H9 (cell line): ENCODE data around the gene DNM1. TPM values are rescaled to one million over a fixed set of nuclear protein-coding genes. Genes with fewer than 3 reads are reported as not detected.
A peak's percentile ranks its signal among the peaks of the same experiment; 100 is the strongest.

Experiments used
- DNase-seq: peaks from one replicate; pipeline ENCODE4 v3.0.0-alpha.2; 2017
- H2AFZ ChIP-seq: one replicate; pipeline ENCODE4 v1.6.1; 2013; ENCODE audit warnings: mild to moderate bottlenecking, low read length, control low read depth, moderate library complexity
- H2AK5ac ChIP-seq: 2 replicates; pipeline ENCODE4 v1.6.1; 2013; ENCODE audit warnings: low read length, control low read depth, mixed read lengths; ENCODE audit not compliant: insufficient read length
- H2BK120ac ChIP-seq: one replicate; pipeline ENCODE4 v1.6.1; 2013; ENCODE audit warnings: low read depth, mild to moderate bottlenecking, low read length, control low read depth, inconsistent platforms; ENCODE audit not compliant: poor library complexity, severe bottlenecking
- H2BK12ac ChIP-seq: 2 replicates; pipeline ENCODE4 v1.6.1; 2013; ENCODE audit warnings: low read length, control low read depth, mixed read lengths, low read depth; ENCODE audit not compliant: insufficient read length
- H2BK15ac ChIP-seq: 2 replicates; pipeline ENCODE4 v1.6.1; 2013; ENCODE audit warnings: low read depth, low read length, control low read depth
- H2BK20ac ChIP-seq: one replicate; pipeline ENCODE4 v1.6.1; 2013; ENCODE audit warnings: low read depth, mild to moderate bottlenecking, low read length, control low read depth, inconsistent platforms; ENCODE audit not compliant: poor library complexity, severe bottlenecking
- H2BK5ac ChIP-seq: 2 replicates; pipeline ENCODE4 v1.6.1; 2013; ENCODE audit warnings: low read length, control low read depth, mixed read lengths; ENCODE audit not compliant: insufficient read length
- H3K14ac ChIP-seq: 2 replicates; pipeline ENCODE4 v1.6.1; 2013; ENCODE audit warnings: low read length, control low read depth; ENCODE audit not compliant: insufficient read depth
- H3K18ac ChIP-seq: 2 replicates; pipeline ENCODE4 v1.6.1; 2013; ENCODE audit warnings: low read depth, mild to moderate bottlenecking, mixed read lengths, low read length, control low read depth; ENCODE audit not compliant: insufficient read length
- H3K23ac ChIP-seq: 2 replicates; pipeline ENCODE4 v1.6.1; 2013; ENCODE audit warnings: low read length, control low read depth, mixed read lengths, low read depth; ENCODE audit not compliant: insufficient read length
- H3K23me2 ChIP-seq: 2 replicates; pipeline ENCODE4 v1.6.1; 2013; ENCODE audit warnings: low read depth, mild to moderate bottlenecking, mixed read lengths, low read length, control low read depth; ENCODE audit not compliant: insufficient read length, poor library complexity, severe bottlenecking
- H3K27ac ChIP-seq: 2 replicates; pipeline ENCODE4 v1.5.1; 2013; ENCODE audit warnings: low read length, control low read depth, mixed read lengths, low read depth; ENCODE audit not compliant: insufficient read length
- H3K27me3 ChIP-seq: 2 replicates; pipeline ENCODE4 v1.6.1; 2013; ENCODE audit warnings: low read length, control low read depth, inconsistent platforms; ENCODE audit not compliant: insufficient read depth
- H3K4ac ChIP-seq: 2 replicates; pipeline ENCODE4 v1.6.1; 2013; ENCODE audit warnings: low read depth, mild to moderate bottlenecking, control low read depth, inconsistent platforms, low read length, moderate library complexity
- H3K4me1 ChIP-seq: 2 replicates; pipeline ENCODE4 v1.6.1; 2013; ENCODE audit warnings: low read length, control low read depth, inconsistent platforms; ENCODE audit not compliant: insufficient read depth
- H3K4me2 ChIP-seq: 2 replicates; pipeline ENCODE4 v1.6.1; 2013; ENCODE audit warnings: low read length, control low read depth, mixed read lengths; ENCODE audit not compliant: insufficient read length, insufficient read depth
- H3K56ac ChIP-seq: 2 replicates; pipeline ENCODE4 v1.6.1; 2013; ENCODE audit warnings: low read depth, mild to moderate bottlenecking, mixed read lengths, low read length, control low read depth; ENCODE audit not compliant: insufficient read length
- H3K79me1 ChIP-seq: 2 replicates; pipeline ENCODE4 v1.6.1; 2013; ENCODE audit warnings: low read depth, mild to moderate bottlenecking, moderate library complexity, low read length, control low read depth, inconsistent platforms; ENCODE audit not compliant: insufficient read depth, poor library complexity, severe bottlenecking
- H3K79me2 ChIP-seq: 2 replicates; pipeline ENCODE4 v1.6.1; 2013; ENCODE audit warnings: low read length, control low read depth, inconsistent platforms; ENCODE audit not compliant: insufficient read depth
- H3K9ac ChIP-seq: 2 replicates; pipeline ENCODE4 v1.6.1; 2013; ENCODE audit warnings: low read length, control low read depth, mixed read lengths; ENCODE audit not compliant: insufficient read length; ENCODE audit errors: extremely low read depth
- H3K9me3 ChIP-seq: one replicate; pipeline ENCODE4 v1.6.1; 2013; ENCODE audit warnings: low read depth, low read length, inconsistent platforms; ENCODE audit not compliant: control insufficient read depth
- H3T11ph ChIP-seq: one replicate; pipeline ENCODE4 v1.6.1; 2013; ENCODE audit warnings: mild to moderate bottlenecking, low read length, control low read depth, inconsistent platforms
- H4K20me1 ChIP-seq: one replicate; pipeline ENCODE4 v1.6.1; 2013; ENCODE audit not compliant: control insufficient read depth, insufficient read length, insufficient read depth
- H4K5ac ChIP-seq: 2 replicates; pipeline ENCODE4 v1.6.1; 2013; ENCODE audit warnings: low read depth, mild to moderate bottlenecking, mixed read lengths, low read length, control low read depth; ENCODE audit not compliant: insufficient read length
- H4K8ac ChIP-seq: replicated peaks from 2 replicates; pipeline ENCODE4 v1.6.1; 2013; ENCODE audit warnings: low read length, control low read depth, mixed read lengths, low read depth; ENCODE audit not compliant: insufficient read length
- H4K91ac ChIP-seq: 2 replicates; pipeline ENCODE4 v1.6.1; 2013; ENCODE audit warnings: low read depth, mild to moderate bottlenecking, moderate library complexity, mixed read lengths, low read length, control low read depth; ENCODE audit not compliant: insufficient read length
- H3K27ac Mint-ChIP-seq, 3 experiments: 2 replicates in 2 of 3; 3 replicates in 1 of 3; pipeline ENCODE4 v1.8.0; 2020 to 2021; ENCODE audit warnings: mixed read lengths in 3 of 3, mild to moderate bottlenecking in 1 of 3, moderate library complexity in 1 of 3
- H3K27me3 Mint-ChIP-seq: 2 replicates; pipeline ENCODE4 v1.8.0; 2021; ENCODE audit warnings: low read depth, mild to moderate bottlenecking, moderate library complexity, mixed read lengths
- H3K36me3 Mint-ChIP-seq, 3 experiments: 2 replicates in 2 of 3; 3 replicates in 1 of 3; pipeline ENCODE4 v1.8.0; 2020 to 2021; ENCODE audit warnings: low read depth in 3 of 3, mixed read lengths in 3 of 3; ENCODE audit not compliant: insufficient read depth in 1 of 3
- H3K4me1 Mint-ChIP-seq, 2 experiments: 2 replicates each; pipeline ENCODE4 v1.8.0; 2020; ENCODE audit warnings: mixed read lengths in 2 of 2
- H3K4me3 Mint-ChIP-seq, 2 experiments: 2 replicates in 1 of 2; 3 replicates in 1 of 2; pipeline ENCODE4 v1.8.0; 2020 to 2021; ENCODE audit warnings: mild to moderate bottlenecking in 2 of 2, mixed read lengths in 2 of 2, moderate library complexity in 1 of 2
- H3K9me3 Mint-ChIP-seq, 2 experiments: 2 replicates in 1 of 2; 3 replicates in 1 of 2; pipeline ENCODE4 v1.8.0; 2020; ENCODE audit warnings: mild to moderate bottlenecking in 2 of 2, mixed read lengths in 2 of 2, moderate library complexity in 1 of 2
- WGBS: extraction: QIAGEN DNeasy Blood & Tissue Kit; methylation state at CpG from one replicate; pipeline ENCODE4 v1.1.7; 2013; ENCODE audit warnings: missing lambda C conversion rate, low lambda C conversion rate, mixed read lengths; ENCODE audit not compliant: insufficient read length; ENCODE audit errors: extremely low coverage; 5-methylcytosine and 5-hydroxymethylcytosine counted together
- total RNA-seq: library from RNA; stranded (reverse); gene quantifications from 2 replicates; pipeline ENCODE4 v1.2.1, GENCODE V29; 2021
- TF ChIP-seq, protein P1 (sequence below): fragments of 200-600 bp; sonication (generic); conservative IDR thresholded peaks from 3 replicates; pipeline ENCODE4 v1.8.0; 2021; ENCODE audit warnings: antibody characterized with exemption, mild to moderate bottlenecking

The DNM1 gene
- total RNA-seq, 1 experiment from 2014 or later: 58.0 TPM

DNA sequence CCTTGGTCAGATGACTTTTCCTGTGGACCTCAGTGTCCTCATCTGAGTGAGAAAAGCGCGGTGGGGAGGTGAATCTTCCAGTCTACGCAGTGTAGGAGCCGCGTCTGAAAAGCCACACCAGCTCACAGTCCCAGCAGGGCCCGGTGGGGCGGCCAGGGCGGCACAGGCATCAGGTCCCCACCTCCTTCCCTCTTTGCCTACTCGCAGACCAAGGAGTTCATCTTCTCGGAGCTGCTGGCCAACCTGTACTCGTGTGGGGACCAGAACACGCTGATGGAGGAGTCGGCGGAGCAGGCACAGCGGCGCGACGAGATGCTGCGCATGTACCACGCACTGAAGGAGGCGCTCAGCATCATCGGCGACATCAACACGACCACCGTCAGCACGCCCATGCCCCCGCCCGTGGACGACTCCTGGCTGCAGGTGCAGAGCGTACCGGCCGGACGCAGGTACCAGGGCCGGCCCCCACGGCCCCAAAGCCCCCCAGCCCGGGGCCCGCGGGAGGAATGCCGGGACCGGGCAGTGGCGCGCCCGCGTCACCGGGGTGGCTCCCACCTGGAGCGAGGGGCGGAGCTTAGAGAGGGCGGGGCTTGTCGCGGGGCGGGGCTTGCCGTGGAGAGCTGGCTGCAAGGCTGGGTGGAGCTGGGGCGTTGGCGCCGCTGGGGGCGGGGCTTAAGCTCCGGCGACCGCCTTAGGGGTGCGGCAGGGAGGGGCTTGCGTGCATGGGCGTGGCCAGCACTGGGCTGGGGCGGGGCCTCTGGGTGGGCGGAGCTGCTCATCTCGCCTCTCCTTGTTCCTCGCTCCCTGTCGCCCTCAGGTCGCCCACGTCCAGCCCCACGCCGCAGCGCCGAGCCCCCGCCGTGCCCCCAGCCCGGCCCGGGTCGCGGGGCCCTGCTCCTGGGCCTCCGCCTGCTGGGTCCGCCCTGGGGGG is 47.0 kb downstream of the DNM1 start:
- no peak overlapping the region for H4K5ac ChIP-seq
- no peak overlapping the region for H3K56ac ChIP-seq
- peaks cover 20 to 38% of the 10 kb centered on the region in 2 experiments for H3K4me1 Mint-ChIP-seq
- no peak overlapping the region for H2AFZ ChIP-seq
- H2BK120ac ChIP-seq: no peak overlapping the region
- TF ChIP-seq, protein P1, sequence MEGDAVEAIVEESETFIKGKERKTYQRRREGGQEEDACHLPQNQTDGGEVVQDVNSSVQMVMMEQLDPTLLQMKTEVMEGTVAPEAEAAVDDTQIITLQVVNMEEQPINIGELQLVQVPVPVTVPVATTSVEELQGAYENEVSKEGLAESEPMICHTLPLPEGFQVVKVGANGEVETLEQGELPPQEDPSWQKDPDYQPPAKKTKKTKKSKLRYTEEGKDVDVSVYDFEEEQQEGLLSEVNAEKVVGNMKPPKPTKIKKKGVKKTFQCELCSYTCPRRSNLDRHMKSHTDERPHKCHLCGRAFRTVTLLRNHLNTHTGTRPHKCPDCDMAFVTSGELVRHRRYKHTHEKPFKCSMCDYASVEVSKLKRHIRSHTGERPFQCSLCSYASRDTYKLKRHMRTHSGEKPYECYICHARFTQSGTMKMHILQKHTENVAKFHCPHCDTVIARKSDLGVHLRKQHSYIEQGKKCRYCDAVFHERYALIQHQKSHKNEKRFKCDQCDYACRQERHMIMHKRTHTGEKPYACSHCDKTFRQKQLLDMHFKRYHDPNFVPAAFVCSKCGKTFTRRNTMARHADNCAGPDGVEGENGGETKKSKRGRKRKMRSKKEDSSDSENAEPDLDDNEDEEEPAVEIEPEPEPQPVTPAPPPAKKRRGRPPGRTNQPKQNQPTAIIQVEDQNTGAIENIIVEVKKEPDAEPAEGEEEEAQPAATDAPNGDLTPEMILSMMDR: no peak
- H3K4ac ChIP-seq: no peak overlapping the region
- no peaks in the 10 kb centered on the region for H4K20me1 ChIP-seq
- H3K36me3 Mint-ChIP-seq: peaks cover 18 to 28% (median 21%) of the 10 kb centered on the region in 3 experiments
- peaks cover 6% of the 10 kb centered on the region for H3K27me3 Mint-ChIP-seq
- no peak overlapping the region for H2BK20ac ChIP-seq
- no peak overlapping the region for H3K18ac ChIP-seq
- no peak overlapping the region for H3K27ac ChIP-seq
- no CpG with 5 or more reads among the region's 81 CpGs for WGBS
- H3K9me3 ChIP-seq: no peaks in the 10 kb centered on the region
- H3K4me3 Mint-ChIP-seq: peak overlapping the region; percentile 77 to 83
- no peak overlapping the region for H2BK15ac ChIP-seq
- H3K14ac ChIP-seq: 0 out of 2 replicates have a peak overlapping the region, but pooled peaks have one; percentile 10
- no peaks in the 10 kb centered on the region for H3K27me3 ChIP-seq
- peaks cover 4% of the 10 kb centered on the region for H3K23me2 ChIP-seq
- peak overlapping the region; percentile 58 for H3K4me2 ChIP-seq
- H3K9ac ChIP-seq: no peak overlapping the region
- no peak overlapping the region for H4K8ac ChIP-seq
- peak overlapping the region in 1 of 3 experiments; percentile 77; a peak in 2 of 7 replicates for H3K27ac Mint-ChIP-seq
- H3K79me1 ChIP-seq: no peaks in the 10 kb centered on the region
- no peak overlapping the region for H3T11ph ChIP-seq
- no peak overlapping the region for H3K23ac ChIP-seq
- H2BK12ac ChIP-seq: no peak overlapping the region
- H3K79me2 ChIP-seq: peaks cover 3% of the 10 kb centered on the region
- peaks cover 5% of the 10 kb centered on the region; the same call in 1 of the 2 replicates for H3K4me1 ChIP-seq
- no peak overlapping the region for H2BK5ac ChIP-seq
- no peaks in the 10 kb centered on the region; a peak in 1 of 5 replicates for H3K9me3 Mint-ChIP-seq
- H2AK5ac ChIP-seq: no peak overlapping the region
- no peak overlapping the region for H4K91ac ChIP-seq
- peak; percentile 96 for DNase-seq
